Mammary epithelial cell (primary cell): ENCODE measurements around the gene RBMS3.

Source experiments
- EZH2 ChIP-seq: IDR thresholded peaks from 2 replicates; pipeline ENCODE4 v1.6.1; 2012; ENCODE audit warnings: low read length, inconsistent platforms, borderline replicate concordance
- TF ChIP-seq, protein P1 (sequence below), 2 donors: IDR thresholded peaks in 1 of 2; conservative IDR thresholded peaks in 1 of 2; 2 replicates each; pipeline ENCODE4 v1.5.1; 2011 to 2012; ENCODE audit warnings: inconsistent platforms in 2 of 2, low read length in 2 of 2, mild to moderate bottlenecking in 2 of 2, control low read depth in 1 of 2, low read depth in 1 of 2; ENCODE audit not compliant: insufficient read depth in 1 of 2; ENCODE audit errors: extremely low read depth in 1 of 2

DNA sequence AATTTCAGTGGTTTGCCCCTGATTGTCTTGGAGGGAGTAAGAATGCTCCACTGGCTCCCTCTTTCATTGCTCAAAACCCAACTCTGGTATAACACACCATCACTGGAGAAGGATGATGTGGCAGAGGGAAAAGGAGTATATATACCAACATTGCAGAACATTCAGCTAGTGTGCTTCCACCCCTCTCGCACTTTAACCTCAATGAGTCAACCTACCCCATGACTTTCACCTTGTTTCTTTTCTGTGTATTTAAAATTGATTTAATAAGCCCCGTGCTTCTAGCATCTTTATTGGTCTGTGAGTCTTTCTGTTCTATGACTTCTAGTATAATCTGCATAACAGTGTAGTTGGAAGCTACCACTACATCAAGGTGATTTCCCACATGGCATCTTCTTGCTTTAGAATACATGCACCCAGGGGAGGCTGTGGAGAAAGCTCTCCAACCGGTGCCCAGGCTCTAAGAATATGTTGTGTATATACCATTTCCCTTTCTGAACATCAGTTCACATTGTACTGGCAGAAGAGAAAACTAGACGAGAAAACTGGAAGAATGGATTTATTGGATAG, 730.4 kb downstream of the RBMS3 start:
- TF ChIP-seq, protein P1, sequence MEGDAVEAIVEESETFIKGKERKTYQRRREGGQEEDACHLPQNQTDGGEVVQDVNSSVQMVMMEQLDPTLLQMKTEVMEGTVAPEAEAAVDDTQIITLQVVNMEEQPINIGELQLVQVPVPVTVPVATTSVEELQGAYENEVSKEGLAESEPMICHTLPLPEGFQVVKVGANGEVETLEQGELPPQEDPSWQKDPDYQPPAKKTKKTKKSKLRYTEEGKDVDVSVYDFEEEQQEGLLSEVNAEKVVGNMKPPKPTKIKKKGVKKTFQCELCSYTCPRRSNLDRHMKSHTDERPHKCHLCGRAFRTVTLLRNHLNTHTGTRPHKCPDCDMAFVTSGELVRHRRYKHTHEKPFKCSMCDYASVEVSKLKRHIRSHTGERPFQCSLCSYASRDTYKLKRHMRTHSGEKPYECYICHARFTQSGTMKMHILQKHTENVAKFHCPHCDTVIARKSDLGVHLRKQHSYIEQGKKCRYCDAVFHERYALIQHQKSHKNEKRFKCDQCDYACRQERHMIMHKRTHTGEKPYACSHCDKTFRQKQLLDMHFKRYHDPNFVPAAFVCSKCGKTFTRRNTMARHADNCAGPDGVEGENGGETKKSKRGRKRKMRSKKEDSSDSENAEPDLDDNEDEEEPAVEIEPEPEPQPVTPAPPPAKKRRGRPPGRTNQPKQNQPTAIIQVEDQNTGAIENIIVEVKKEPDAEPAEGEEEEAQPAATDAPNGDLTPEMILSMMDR (conservative IDR thresholded peaks at IDR 0.05 in 1 of 2, IDR thresholded peaks at IDR 0.05 in 1 of 2; ENCODE audit: extremely low read depth in 1 of 2, insufficient read depth in 1 of 2, low read depth in 1 of 2, low read length in 2 of 2), result no peak
- no peak for TF ChIP-seq EZH2
